DOHH2 (cell line): ENCODE measurements around the gene GSTA1.
"Not testable (repeated sequence)": the region's sequence is repeated elsewhere in the genome, so short reads cannot be mapped to it uniquely, and the experiment has no call there.

Experiments used
- H3F3A ChIP-seq: fragments of 200-600 bp; sonication (generic), shearing (Covaris generic); 2 replicates; pipeline ENCODE4 v1.6.0; 2016; ENCODE audit warnings: antibody characterized with exemption, mild to moderate bottlenecking; ENCODE audit not compliant: control insufficient read depth, insufficient read depth
- H3K27ac ChIP-seq: fragments of 200-600 bp; sonication (generic); 2 replicates; pipeline ENCODE4 v1.5.1; 2014; ENCODE audit warnings: low read depth, mild to moderate bottlenecking, low read length, moderate library complexity
- H3K27me3 ChIP-seq: fragments of 200-600 bp; sonication (generic); 2 replicates; pipeline ENCODE4 v1.6.1; 2014; ENCODE audit warnings: mild to moderate bottlenecking, low read length, mixed read lengths; ENCODE audit not compliant: control insufficient read depth
- H3K36me3 ChIP-seq: fragments of 200-600 bp; sonication (generic); 2 replicates; pipeline ENCODE4 v1.6.1; 2014; ENCODE audit warnings: mild to moderate bottlenecking, low read length, moderate library complexity, mixed read lengths; ENCODE audit not compliant: control insufficient read depth
- H3K4me1 ChIP-seq: fragments of 200-600 bp; sonication (generic); 2 replicates; pipeline ENCODE4 v1.6.1; 2014; ENCODE audit warnings: mild to moderate bottlenecking, low read length, mixed read lengths; ENCODE audit not compliant: control insufficient read depth
- H3K4me2 ChIP-seq: fragments of 200-600 bp; sonication (generic); 2 replicates; pipeline ENCODE4 v1.6.0; 2014; ENCODE audit warnings: mild to moderate bottlenecking, low read length, moderate library complexity
- H3K4me3 ChIP-seq: fragments of 200-600 bp; sonication (generic); 2 replicates; pipeline ENCODE4 v1.5.1; 2014; ENCODE audit warnings: mild to moderate bottlenecking, low read length, mixed read lengths
- H3K79me2 ChIP-seq: fragments of 200-600 bp; sonication (generic); 2 replicates; pipeline ENCODE4 v1.6.1; 2014; ENCODE audit warnings: mild to moderate bottlenecking, low read length, mixed read lengths; ENCODE audit not compliant: control insufficient read depth
- H3K9me2 ChIP-seq: fragments of 200-600 bp; sonication (generic); replicated peaks from 2 replicates; pipeline ENCODE4 v1.6.1; 2014; ENCODE audit warnings: mild to moderate bottlenecking, low read length, mixed read lengths; ENCODE audit not compliant: control insufficient read depth
- H3K9me3 ChIP-seq: fragments of 200-600 bp; sonication (generic); 2 replicates; pipeline ENCODE4 v1.6.1; 2014; ENCODE audit warnings: antibody characterized with exemption, low read length, mixed read lengths; ENCODE audit not compliant: control insufficient read depth, insufficient read depth
- H4K20me1 ChIP-seq: fragments of 200-600 bp; sonication (generic); 2 replicates; pipeline ENCODE4 v1.6.0; 2014; ENCODE audit warnings: low read depth, mild to moderate bottlenecking, antibody characterized with exemption, low read length, moderate library complexity; ENCODE audit not compliant: control insufficient read depth, insufficient read depth
- EZH2phosphoT487 ChIP-seq: fragments of 200-600 bp; sonication (generic); IDR thresholded peaks from 2 replicates; pipeline ENCODE4 v1.6.1; 2017; ENCODE audit warnings: borderline replicate concordance, mild to moderate bottlenecking, antibody characterized with exemption, low read length, moderate library complexity, mixed read lengths
- TF ChIP-seq, protein P1 (sequence below): fragments of 200-600 bp; sonication (generic); IDR thresholded peaks from one replicate; pipeline ENCODE4 v1.5.1; 2014; ENCODE audit warnings: antibody characterized with exemption, mild to moderate bottlenecking, low read depth, low read length; ENCODE audit not compliant: poor library complexity, severe bottlenecking

GSTA1 gene

DNA sequence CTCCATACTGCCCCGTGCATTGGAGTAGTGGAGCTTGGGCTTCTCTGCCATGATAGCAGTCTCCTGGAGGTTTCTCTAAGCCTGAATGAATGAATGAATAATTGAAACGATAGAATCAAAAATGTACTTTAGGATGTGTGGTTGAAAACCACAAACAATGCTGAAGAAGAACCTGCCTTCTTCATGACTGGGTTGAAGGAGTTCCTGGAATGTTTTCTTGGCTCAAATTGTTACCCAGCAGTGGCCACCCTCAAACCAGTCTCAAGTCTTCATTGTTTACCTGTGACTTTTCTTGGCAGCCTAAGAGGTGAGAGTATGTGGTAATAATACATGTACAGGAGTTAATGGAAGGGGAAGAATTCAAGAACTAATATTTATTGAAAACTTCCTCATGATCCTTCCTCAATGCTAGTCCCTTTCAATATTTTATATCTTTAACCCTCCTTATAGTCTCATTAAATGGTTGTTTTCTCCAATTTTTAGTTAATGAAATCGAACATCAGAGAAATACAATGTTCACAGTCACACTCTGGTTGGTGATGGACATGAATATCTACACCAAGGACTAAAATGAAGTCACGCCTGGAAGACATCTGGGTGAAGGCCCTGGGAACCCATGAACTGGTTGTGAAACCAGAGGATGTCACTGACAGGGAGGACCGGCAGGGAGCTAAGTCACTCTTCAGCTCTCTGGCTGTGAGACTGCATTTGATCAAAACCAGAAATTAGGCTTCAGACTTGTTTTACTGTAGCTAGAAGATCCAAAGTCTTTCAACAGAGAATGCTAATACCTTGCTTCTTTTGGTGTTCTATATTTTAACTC is 37.4 kb upstream of the GSTA1 start, which contains the start of gene GSTA5:
GSTA5 (minus strand) TSS at position 51 of the 823 bp plus-strand sequence.
- Histone ChIP-seq H3K9me3 (no peaks in the 10 kb centered on the region), H3K36me3 (no peaks in the 10 kb centered on the region)

DNA sequence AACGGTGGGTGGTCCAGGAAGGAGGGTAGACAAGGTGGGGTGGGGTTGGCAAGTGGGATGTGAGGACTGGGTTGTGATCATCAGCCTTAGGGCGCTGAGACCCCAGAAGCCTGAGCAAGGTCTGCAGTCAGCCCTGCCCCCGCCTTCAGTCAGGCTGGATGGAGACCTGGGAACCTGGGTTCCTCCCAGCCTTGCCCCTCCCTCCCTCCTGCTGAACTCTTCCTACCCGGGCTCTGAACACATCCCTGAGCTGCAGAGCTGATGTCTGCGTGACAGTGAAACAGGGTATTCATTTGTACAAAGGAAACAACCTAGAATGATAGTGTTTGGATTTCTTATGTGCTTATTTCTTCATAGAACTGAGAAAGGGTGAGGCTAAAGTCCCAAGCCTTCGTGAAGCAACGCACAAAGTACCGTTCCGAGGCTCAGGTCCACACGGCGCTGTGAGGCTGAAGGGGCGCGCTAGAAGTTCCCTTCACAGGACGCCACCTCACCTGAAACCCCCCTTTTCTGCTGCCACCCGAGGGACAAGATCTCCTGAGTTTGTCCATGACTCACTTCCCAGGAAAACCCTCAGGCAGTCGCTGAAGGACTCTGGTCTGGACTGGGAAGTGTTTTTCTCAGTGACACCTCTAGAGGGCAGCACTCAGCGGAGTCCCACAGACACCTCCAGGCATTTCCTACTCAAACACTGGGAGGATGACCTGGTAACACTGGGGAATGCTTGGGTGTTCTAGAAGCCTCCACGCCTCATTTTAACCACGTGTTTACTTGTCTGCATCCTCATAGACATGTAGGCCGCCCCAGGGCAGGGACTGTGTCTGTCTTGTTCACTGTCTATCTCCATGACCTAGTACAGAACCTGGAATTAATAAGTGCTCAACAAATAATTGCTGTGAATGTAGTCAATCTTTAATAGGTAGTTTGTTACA is 35.8 kb upstream of the GSTA1 start:
- no peak overlapping the region for H3K27ac ChIP-seq
- no peaks in the 10 kb centered on the region for H3K4me1 ChIP-seq
- TF ChIP-seq, protein P1, sequence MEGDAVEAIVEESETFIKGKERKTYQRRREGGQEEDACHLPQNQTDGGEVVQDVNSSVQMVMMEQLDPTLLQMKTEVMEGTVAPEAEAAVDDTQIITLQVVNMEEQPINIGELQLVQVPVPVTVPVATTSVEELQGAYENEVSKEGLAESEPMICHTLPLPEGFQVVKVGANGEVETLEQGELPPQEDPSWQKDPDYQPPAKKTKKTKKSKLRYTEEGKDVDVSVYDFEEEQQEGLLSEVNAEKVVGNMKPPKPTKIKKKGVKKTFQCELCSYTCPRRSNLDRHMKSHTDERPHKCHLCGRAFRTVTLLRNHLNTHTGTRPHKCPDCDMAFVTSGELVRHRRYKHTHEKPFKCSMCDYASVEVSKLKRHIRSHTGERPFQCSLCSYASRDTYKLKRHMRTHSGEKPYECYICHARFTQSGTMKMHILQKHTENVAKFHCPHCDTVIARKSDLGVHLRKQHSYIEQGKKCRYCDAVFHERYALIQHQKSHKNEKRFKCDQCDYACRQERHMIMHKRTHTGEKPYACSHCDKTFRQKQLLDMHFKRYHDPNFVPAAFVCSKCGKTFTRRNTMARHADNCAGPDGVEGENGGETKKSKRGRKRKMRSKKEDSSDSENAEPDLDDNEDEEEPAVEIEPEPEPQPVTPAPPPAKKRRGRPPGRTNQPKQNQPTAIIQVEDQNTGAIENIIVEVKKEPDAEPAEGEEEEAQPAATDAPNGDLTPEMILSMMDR = peak; percentile 79
- no peak for TF ChIP-seq EZH2phosphoT487
- H3K4me3 ChIP-seq = no peak overlapping the region
- H3K9me3 ChIP-seq = no peaks in the 10 kb centered on the region
- no peaks in the 10 kb centered on the region for H3K9me2 ChIP-seq
- H3K79me2 ChIP-seq = no peaks in the 10 kb centered on the region
- no peaks in the 10 kb centered on the region for H3F3A ChIP-seq
- H3K27me3 ChIP-seq = no peaks in the 10 kb centered on the region
- no peaks in the 10 kb centered on the region for H4K20me1 ChIP-seq
- H3K4me2 ChIP-seq = no peak overlapping the region
- no peaks in the 10 kb centered on the region for H3K36me3 ChIP-seq

More for the DNA sequence above, 37.4 kb upstream of the GSTA1 start, which contains the start of gene GSTA5:
- Histone ChIP-seq H3K79me2 (no peaks in the 10 kb centered on the region), H4K20me1 (no peaks in the 10 kb centered on the region), H3K27ac (no peak within 1 kb of the TSS), H3K4me2 (no peak within 1 kb of the TSS), H3K4me1 (no peaks in the 10 kb centered on the region), H3K9me2 (no peaks in the 10 kb centered on the region), H3K4me3 (no peak within 1 kb of the TSS), H3K27me3 (no peaks in the 10 kb centered on the region), H3F3A (no peaks in the 10 kb centered on the region)
- TF ChIP-seq EZH2phosphoT487 = no peak
- TF ChIP-seq, protein P1 = no peak

DNA sequence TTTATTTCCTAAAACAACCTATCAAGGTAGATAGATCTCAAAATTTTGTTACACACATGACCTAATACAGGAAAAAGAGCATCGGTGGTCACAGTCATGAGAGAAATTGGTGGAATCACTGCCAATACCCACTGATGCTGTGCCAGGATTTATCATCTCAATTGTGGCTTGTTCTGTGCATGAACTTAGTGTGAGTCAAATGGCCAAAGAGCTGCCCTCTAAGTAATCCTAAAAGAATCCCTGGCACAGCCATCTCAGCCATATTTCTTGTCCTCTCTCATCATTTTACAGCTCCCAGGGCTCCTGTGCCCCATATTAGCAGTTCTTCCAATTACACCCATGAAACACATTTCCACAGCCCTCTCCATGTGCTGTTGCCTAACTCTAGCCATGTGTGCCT is 30.9 kb upstream of the GSTA1 start:
- Histone ChIP-seq H3K4me3 (no peak overlapping the region), H3K27ac (no peak overlapping the region), H3K4me2 (no peak overlapping the region), H3F3A (no peaks in the 10 kb centered on the region), H3K79me2 (no peaks in the 10 kb centered on the region), H3K36me3 (no peaks in the 10 kb centered on the region), H3K9me3 (no peaks in the 10 kb centered on the region), H3K27me3 (no peaks in the 10 kb centered on the region), H3K9me2 (no peaks in the 10 kb centered on the region), H4K20me1 (no peaks in the 10 kb centered on the region), H3K4me1 (no peaks in the 10 kb centered on the region)
- no peak for TF ChIP-seq EZH2phosphoT487
- TF ChIP-seq, protein P1 = no peak

DNA sequence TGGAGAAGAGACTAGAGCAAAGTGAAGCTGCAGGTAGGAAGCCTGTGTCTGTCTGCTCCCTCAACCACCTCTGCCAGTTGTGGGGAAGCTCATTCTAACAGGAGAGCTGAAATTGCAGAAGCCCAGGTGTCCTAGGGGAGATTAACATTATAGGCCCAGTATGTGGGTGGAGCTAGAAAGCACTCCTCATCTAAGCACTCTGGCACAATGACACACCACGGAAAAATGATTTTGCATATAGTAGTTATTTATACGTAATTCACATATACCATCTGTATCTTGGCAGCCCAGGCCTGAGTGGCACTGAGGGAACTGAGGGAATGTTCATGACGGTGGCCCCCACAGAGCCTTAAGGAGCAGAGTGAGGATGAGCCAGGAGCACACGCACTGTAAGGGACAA is 27.3 kb upstream of the GSTA1 start:
- not testable (repeated sequence) for H3K9me2 ChIP-seq, H3K4me1 ChIP-seq, H3F3A ChIP-seq, H3K79me2 ChIP-seq, H3K27me3 ChIP-seq, H3K4me2 ChIP-seq, H4K20me1 ChIP-seq, H3K9me3 ChIP-seq, H3K4me3 ChIP-seq, H3K36me3 ChIP-seq, H3K27ac ChIP-seq
